ENCODE data around the gene CNOT6L.

Gene CNOT6L

GRCh38 chr4:77714514-77714913 is 104.7 kb downstream of the CNOT6L start:
- in situ Hi-C loops (cut with MboI; ENCODE audit: low sequenced_read_pairs): no loop called here

GRCh38 chr4:77713884-77714283 is 105.3 kb downstream of the CNOT6L start:
- in situ Hi-C loops (cut with MboI; ENCODE audit: low sequenced_read_pairs): no loop called here

GRCh38 chr4:77712675-77713074 is 106.5 kb downstream of the CNOT6L start:
- in situ Hi-C loops (cut with MboI; ENCODE audit: low sequenced_read_pairs): no loop called here

GRCh38 chr4:77711469-77711868 is 107.7 kb downstream of the CNOT6L start:
- in situ Hi-C loops (cut with MboI; ENCODE audit: low sequenced_read_pairs): no loop called here

GRCh38 chr4:77710684-77711083 is 108.5 kb downstream of the CNOT6L start:
- in situ Hi-C loops (cut with MboI; ENCODE audit: low sequenced_read_pairs): no loop called here

GRCh38 chr4:77710059-77710458 is 109.1 kb downstream of the CNOT6L start:
- in situ Hi-C loops (cut with MboI; ENCODE audit: low sequenced_read_pairs): no loop called here

- in situ Hi-C loops (cut with MboI; ENCODE audit: low sequenced_read_pairs): no loop called here
Observed at GRCh38 chr4:77706717-77707116, 112.5 kb downstream of the CNOT6L start.

GRCh38 chr4:77703666-77704065 is 115.5 kb downstream of the CNOT6L start:
- in situ Hi-C loops (cut with MboI; ENCODE audit: low sequenced_read_pairs): no loop called here

- in situ Hi-C loops (cut with MboI; ENCODE audit: low sequenced_read_pairs): no loop called here
Observed at GRCh38 chr4:77701121-77701520, 118.0 kb downstream of the CNOT6L start.

- in situ Hi-C loops (cut with MboI; ENCODE audit: low sequenced_read_pairs): no loop called here
Observed at GRCh38 chr4:77699731-77700210, 119.4 kb downstream of the CNOT6L start.

- in situ Hi-C loops (cut with MboI; ENCODE audit: low sequenced_read_pairs): no loop called here
Observed at GRCh38 chr4:77697860-77698590, 121.1 kb downstream of the CNOT6L start.

GRCh38 chr4:77695774-77696173 is 123.4 kb downstream of the CNOT6L start:
- in situ Hi-C loops (cut with MboI; ENCODE audit: low sequenced_read_pairs): no loop called here

- in situ Hi-C loops (cut with MboI; ENCODE audit: low sequenced_read_pairs): no loop called here
Observed at GRCh38 chr4:77692847-77693432, 126.2 kb downstream of the CNOT6L start.

- in situ Hi-C loops (cut with MboI; ENCODE audit: low sequenced_read_pairs): no loop called here
Observed at GRCh38 chr4:77681792-77682191, 137.4 kb downstream of the CNOT6L start.

GRCh38 chr4:77676842-77677241 is 142.3 kb downstream of the CNOT6L start:
- in situ Hi-C loops (cut with MboI; ENCODE audit: low sequenced_read_pairs): no loop called here

- in situ Hi-C loops (cut with MboI; ENCODE audit: low sequenced_read_pairs): no loop called here
Observed at GRCh38 chr4:77671051-77671450, 148.1 kb downstream of the CNOT6L start.

- in situ Hi-C loops (cut with MboI; ENCODE audit: low sequenced_read_pairs): no loop called here
Observed at GRCh38 chr4:77669946-77670590, 149.1 kb downstream of the CNOT6L start.

GRCh38 chr4:77665381-77666069 is 153.6 kb downstream of the CNOT6L start:
- in situ Hi-C loops (cut with MboI; ENCODE audit: low sequenced_read_pairs): no loop called here

All from HL-60/S4 (cell line).